GM23248 (cell line): ENCODE data around the gene CD86.

Source experiments
- EZH2 ChIP-seq: fragments of 200-600 bp; sonication (generic); IDR thresholded peaks from 2 replicates; pipeline ENCODE4 v1.6.1; 2018; ENCODE audit warnings: antibody characterized with exemption, mild to moderate bottlenecking; ENCODE audit not compliant: insufficient read depth, poor library complexity, severe bottlenecking
- EZH2phosphoT487 ChIP-seq: fragments of 200-600 bp; sonication (generic); IDR thresholded peaks from 2 replicates; pipeline ENCODE4 v1.6.1; 2018; ENCODE audit warnings: antibody characterized with exemption, moderate library complexity, mild to moderate bottlenecking, low read depth; ENCODE audit not compliant: insufficient read depth

DNA sequence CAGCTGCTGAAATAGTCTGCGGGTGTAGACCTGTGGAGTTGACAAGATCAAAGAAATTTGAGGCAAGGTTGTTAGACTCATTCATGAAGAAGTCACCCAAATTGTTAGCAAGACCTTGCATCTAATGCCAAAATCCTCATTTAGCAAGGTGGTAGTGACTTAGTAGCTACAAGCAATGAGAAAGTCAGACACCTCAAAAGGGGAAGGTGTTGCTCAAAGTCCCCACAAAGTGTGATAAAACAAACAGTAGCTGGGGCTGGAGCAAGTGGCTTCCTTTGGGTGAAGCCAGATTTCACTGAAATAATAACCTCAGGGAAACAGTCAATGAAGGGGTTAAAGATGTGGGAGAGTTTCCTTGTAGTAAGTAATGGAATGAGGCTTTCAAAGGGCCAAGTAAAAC, 44.9 kb downstream of the CD86 start:
- TF ChIP-seq EZH2 (no peak), EZH2phosphoT487 (no peak)
